HG03571 (cell line): ENCODE data around the gene USP36.

Experiments used
- ATAC-seq: cut with Tn5 transposase; IDR thresholded peaks from one replicate; pipeline ENCODE4 v1.9.1; 2021; ENCODE audit not compliant: unreplicated experiment

Gene USP36

DNA sequence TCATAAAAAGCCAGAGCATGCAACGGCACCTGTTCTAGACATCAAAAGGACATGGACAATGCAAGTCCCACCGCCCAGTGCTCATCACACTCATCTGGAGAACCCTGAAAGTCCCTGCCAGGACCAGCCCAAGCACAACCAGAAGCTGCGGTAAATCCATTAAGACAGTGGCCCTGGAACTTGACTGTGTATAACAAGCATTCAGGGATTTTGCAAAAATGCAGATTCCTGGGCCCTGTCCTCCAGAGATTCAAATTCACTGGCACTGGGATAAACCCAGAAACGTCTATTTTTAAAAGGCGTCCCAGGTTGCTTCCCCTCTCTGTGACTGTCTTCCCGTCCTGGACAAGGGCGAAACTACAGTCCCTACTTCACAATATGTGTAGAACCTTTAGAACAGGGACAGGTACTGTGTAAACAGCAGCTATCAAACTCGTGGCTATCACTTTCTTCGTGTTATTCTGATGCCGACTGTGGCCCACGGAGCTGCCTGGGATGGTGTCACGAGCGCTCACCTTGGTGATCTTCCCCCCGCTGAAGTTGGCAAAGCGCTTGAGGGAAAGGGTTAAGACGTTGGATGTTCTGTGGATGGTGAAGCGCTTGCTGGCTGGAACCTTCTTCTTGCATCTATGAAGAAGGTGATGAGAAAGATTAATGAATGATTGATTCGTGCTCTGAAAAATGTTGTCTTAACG is 22.3 kb downstream of the USP36 start:
- no peak for ATAC-seq

DNA sequence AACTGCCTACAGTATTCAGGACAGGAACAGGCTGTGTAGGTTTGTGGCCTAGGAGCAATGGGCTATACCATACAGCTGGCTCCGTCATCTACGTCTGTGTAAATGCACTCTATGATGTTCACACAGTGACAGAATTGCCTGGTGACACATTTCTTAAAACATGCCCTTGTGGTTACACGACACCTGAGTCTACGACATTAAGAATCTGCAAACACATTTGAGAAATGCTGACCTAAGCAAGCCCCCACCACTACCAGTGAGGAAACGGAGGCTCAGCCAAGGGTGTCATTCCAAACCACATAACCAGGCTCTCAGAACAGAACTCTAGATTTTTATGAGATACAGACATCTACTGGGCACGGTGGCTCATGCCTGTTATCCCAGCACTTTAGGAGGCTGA is 23.5 kb downstream of the USP36 start:
- no peak for ATAC-seq

GRCh38 chr17:78815696-78816095 is 24.9 kb downstream of the USP36 start:
- ATAC-seq: no peak

GRCh38 chr17:78812855-78813254 is 27.8 kb downstream of the USP36 start:
- ATAC-seq: no peak

- no peak for ATAC-seq
These were observed 32.5 kb downstream of the USP36 start for GRCh38 chr17:78808163-78808562.

DNA sequence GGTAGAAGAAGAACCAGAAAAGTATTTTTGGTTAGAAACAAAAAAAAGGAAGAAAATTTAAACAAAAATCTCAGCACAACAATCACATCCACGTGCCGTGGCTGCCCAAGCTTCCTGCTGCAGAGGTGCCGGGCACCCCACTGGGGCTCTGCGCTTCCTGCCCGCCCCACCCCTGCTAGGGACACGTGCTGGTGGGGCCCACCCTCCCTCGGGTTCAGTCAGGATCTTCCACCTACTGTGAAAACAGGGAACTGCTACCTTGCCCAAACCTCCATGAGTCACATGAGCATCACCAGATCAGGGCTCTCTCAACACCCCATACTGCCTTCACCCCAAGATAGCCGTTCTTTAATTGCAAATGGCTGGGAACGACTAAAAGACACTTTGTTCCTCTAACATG is 34.2 kb downstream of the USP36 start:
- no peak for ATAC-seq

DNA sequence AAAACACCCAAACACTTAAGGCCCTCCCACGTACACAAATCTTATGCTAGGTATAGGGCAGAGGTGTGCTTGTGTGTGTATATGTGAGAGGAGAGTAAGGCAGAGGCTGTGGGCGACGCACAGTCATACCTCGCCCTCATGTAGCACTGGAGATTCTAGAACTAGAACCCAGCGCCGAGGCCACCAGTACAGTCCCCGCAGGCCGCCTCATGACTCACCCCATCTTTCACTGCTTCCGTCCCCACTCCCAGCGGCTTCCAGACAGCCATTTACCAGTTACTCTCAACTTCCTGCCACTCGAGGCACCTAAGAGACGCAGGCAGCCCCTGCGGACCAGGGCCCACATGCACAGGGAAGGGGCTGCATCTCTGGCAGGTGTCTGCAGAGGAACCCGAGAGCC is 35.3 kb downstream of the USP36 start:
- ATAC-seq: no peak

DNA sequence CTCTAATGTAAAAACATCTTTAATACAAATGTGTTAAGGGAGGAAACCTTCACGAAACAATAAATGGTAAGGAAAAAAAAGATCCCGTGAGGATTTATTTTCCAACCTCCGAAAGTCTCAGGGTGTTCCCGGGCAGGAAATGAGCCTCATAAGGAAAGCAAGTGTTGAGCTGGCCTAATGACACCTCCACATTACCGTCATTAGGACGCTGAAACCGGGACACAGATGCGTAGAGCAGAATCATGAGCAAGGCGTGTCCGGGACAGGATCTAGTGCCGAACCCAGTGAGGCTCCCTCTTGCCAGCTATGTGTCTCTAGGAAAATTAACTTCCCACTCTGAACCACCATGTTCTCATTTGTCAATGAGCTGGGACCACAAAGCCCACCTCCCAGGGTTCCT is 35.8 kb downstream of the USP36 start:
- ATAC-seq: no peak

DNA sequence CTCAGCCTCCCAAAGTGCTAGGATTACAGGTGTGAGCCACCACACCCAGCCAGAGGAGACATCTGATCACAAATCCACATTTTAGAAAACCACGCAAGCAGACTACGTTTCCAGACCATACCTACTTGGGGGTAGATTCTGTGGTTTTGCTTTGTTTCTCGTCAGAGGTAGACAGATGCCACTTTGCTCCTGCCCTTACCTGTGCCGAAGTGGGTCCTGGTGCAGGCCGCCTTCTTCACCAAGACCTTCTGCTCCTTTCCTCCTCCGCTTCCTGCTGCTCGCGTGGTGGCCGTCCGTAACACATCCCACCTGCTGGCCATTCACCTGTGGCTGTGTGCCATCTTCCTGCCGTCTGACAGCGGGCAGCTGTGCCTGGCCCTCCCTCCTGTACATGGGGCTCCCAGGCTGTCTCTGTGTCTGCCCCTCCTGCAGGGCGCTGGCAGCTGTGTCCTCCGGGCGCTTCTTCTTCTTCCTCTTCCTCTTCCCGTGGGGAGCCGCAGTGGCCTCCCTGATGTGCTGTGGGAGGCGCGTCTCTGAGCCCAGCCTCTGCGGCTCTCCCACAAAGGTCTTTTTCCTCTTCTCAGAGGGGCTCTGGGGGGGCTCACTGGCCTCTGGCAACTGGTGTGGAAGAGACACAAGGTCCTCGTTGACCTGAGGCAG is 37.3 kb downstream of the USP36 start:
- no peak for ATAC-seq

GRCh38 chr17:78802459-78802858 is 38.2 kb downstream of the USP36 start:
- ATAC-seq: no peak

- ATAC-seq: no peak
These were observed 38.6 kb downstream of the USP36 start for GRCh38 chr17:78802008-78802407.

GRCh38 chr17:78800132-78800931 is 40.3 kb downstream of the USP36 start:
- ATAC-seq: no peak

GRCh38 chr17:78798695-78799559 is 41.7 kb downstream of the USP36 start:
- no peak for ATAC-seq

- ATAC-seq: no peak
These were observed 42.7 kb downstream of the USP36 start for GRCh38 chr17:78797691-78798585.

GRCh38 chr17:78797213-78797612 is 43.4 kb downstream of the USP36 start:
- no peak for ATAC-seq

DNA sequence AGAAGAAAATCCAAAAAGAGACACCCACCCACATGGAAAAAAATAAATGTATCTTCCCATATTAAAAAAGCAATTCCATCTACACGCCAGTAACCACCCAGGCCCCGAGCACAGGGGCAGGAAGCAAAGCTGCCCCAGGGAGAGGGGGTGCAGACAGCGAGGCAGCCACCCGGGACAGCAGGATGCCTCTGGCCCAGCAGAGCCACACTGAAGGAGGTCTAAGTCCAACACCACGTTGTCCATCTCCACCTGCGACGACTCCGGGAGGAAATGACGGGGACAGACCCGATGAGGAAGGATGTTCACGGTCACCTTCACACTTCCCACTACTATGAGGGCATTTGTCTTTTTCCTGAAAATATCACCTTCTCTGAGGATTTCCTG is 44.1 kb downstream of the USP36 start:
- no peak for ATAC-seq

DNA sequence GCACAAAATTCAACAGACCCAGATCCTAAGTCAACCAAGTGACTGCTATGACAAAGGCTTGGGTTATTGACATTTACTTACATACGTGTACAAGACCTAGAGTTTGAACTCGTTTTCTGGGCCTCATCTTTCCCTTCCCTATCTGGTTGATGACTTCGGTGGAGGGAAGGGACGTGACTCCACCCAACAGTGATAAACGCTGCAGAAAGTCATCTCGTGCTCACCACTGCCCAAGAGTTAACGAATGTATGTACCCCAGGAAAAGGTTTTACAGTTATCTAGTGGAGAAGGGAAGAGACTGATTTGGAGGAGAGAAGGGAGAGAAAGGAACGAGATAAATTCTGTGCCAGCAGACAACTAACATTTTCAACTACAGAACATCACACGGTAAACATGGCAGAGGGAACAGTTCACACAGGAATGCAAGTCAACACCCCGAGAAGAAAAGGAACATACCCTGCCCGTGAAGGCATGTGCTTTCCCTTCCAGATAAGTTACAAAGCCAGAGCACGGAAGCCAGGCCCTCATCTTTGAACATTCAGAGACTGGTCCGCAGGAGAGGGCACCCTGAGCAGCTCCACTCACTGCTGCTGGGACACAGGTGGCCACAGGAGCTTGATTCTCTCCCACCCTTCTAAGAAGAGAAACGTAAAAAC is 44.6 kb downstream of the USP36 start:
- ATAC-seq: no peak

GRCh38 chr17:78794864-78795640 is 45.6 kb downstream of the USP36 start:
- no peak for ATAC-seq

- no peak for ATAC-seq
These were observed 46.2 kb downstream of the USP36 start for GRCh38 chr17:78794399-78794798.
